Measurements from ENCODE around the gene SIT1. TPM values are rescaled to one million over a fixed set of nuclear protein-coding genes. Genes with fewer than 3 reads are reported as not detected.

The SIT1 gene
- total RNA-seq, 1 experiment from 2014 or later = not detected

DNA sequence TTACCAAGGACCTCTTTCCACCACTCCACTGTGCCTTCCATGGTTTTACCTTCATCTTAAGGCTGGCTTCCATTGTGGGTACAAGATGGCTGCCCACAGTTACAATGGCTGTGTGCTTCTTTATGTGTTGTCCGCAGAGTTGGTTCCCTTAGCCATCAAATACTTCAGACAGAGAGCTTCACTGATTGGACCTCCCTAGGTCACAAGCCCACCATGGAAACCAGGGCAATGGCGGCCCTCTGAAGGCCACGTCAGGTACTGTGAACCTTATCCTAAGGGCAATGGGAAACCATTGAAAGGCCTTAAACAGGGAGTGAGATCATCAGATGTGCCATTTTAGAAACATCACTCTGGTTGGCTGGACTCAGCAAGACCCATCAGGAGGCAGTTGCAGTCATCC is 17.2 kb upstream of the SIT1 start:
- no peak for DNase-seq
- Mint-ChIP-seq H3K4me3 (ENCODE audit: low read depth, unreplicated experiment) (no peak overlapping the region), H3K9me3 (ENCODE audit: low read depth, unreplicated experiment) (peaks cover 3% of the 10 kb centered on the region), H3K27ac (ENCODE audit: unreplicated experiment) (no peak overlapping the region), H3K27me3 (ENCODE audit: unreplicated experiment) (no peaks in the 10 kb centered on the region), H3K4me1 (ENCODE audit: low read depth, unreplicated experiment) (peaks cover 46% of the 10 kb centered on the region), H3K36me3 (ENCODE audit: insufficient read depth, unreplicated experiment) (peaks cover 16% of the 10 kb centered on the region)
- TF ChIP-seq, protein P1, sequence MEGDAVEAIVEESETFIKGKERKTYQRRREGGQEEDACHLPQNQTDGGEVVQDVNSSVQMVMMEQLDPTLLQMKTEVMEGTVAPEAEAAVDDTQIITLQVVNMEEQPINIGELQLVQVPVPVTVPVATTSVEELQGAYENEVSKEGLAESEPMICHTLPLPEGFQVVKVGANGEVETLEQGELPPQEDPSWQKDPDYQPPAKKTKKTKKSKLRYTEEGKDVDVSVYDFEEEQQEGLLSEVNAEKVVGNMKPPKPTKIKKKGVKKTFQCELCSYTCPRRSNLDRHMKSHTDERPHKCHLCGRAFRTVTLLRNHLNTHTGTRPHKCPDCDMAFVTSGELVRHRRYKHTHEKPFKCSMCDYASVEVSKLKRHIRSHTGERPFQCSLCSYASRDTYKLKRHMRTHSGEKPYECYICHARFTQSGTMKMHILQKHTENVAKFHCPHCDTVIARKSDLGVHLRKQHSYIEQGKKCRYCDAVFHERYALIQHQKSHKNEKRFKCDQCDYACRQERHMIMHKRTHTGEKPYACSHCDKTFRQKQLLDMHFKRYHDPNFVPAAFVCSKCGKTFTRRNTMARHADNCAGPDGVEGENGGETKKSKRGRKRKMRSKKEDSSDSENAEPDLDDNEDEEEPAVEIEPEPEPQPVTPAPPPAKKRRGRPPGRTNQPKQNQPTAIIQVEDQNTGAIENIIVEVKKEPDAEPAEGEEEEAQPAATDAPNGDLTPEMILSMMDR (IDR thresholded peaks at IDR 0.05; ENCODE audit: unreplicated experiment) = no peak
- CTCF ChIA-PET = no interaction called here
- no TSS peak for BruUV-seq (replicated peaks)
- intact Hi-C loops (cut with micrococcal nuclease; ENCODE audit: unreplicated experiment) = loop anchor here (10.0 kb wide), 1 partner anchor 67 kb away; the partner anchor contains the start of genes CREB3 and TLN1

DNA sequence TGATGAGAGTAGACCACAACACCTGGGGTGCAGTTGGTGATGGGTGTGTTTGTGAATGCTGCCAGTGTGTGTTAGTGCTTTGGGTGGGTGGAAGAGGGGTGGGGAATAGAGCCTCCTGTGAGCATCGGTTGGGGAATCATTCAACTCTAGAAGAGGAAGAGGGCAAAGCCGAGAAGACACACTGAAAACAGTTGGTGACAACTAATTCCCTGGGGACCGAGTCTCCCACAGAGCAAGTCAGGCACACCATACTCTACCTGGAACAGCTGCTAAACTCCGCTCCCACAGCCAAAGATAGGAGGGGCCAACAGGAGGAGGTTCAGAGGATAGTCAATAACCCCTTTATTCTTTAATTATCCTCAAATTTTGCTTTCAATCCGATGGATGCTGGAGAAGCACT is 15.8 kb upstream of the SIT1 start:
- CTCF ChIA-PET = no interaction called here
- H3K27me3 Mint-ChIP-seq (ENCODE audit: unreplicated experiment) = no peaks in the 10 kb centered on the region

DNA sequence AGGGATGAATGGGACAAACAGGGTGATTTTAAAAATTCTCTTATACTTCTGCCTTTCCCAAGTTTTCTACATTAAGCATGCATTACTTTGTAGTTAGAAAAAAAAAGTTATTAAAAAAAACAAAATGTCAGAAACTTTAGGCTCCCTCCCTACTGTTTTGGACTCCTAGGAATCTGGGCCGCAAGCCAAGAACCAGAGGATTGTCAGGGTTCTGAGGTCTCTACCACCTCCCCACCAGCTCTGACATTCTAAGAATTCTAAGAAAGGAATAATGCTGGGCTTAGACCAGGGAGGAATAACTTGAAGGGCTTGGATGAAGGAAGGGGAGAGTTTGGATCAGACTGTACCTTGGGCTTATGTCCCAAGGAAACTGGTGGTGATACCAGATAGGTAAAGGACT is 15.3 kb upstream of the SIT1 start:
- no peak for DNase-seq
- Mint-ChIP-seq H3K27ac (ENCODE audit: unreplicated experiment) (no peak overlapping the region), H3K4me1 (ENCODE audit: low read depth, unreplicated experiment) (peaks cover 47% of the 10 kb centered on the region), H3K9me3 (ENCODE audit: low read depth, unreplicated experiment) (peaks cover 3% of the 10 kb centered on the region), H3K27me3 (ENCODE audit: unreplicated experiment) (no peaks in the 10 kb centered on the region), H3K36me3 (ENCODE audit: insufficient read depth, unreplicated experiment) (peaks cover 16% of the 10 kb centered on the region), H3K4me3 (ENCODE audit: low read depth, unreplicated experiment) (no peak overlapping the region)
- TF ChIP-seq, protein P1 (IDR thresholded peaks at IDR 0.05; ENCODE audit: unreplicated experiment) = no peak
- BruUV-seq (replicated peaks) = no TSS peak
- intact Hi-C loops (cut with micrococcal nuclease; ENCODE audit: unreplicated experiment) = loop anchor here (10.0 kb wide), 1 partner anchor 69 kb away; the partner anchor contains the start of genes CREB3 and TLN1
- CTCF ChIA-PET = interaction anchor here (1.9 kb wide), 1 partner anchor 30 kb away, joined by 5 read pairs; no protein-coding TSS in a partner anchor

More for the DNA sequence above, 15.8 kb upstream of the SIT1 start:
- H3K4me1 Mint-ChIP-seq (ENCODE audit: low read depth, unreplicated experiment) = peaks cover 47% of the 10 kb centered on the region
- TF ChIP-seq, protein P1 (IDR thresholded peaks at IDR 0.05; ENCODE audit: unreplicated experiment) = no peak
- H3K9me3 Mint-ChIP-seq (ENCODE audit: low read depth, unreplicated experiment) = peaks cover 3% of the 10 kb centered on the region
- BruUV-seq (replicated peaks) = no TSS peak
- H3K36me3 Mint-ChIP-seq (ENCODE audit: insufficient read depth, unreplicated experiment) = peaks cover 16% of the 10 kb centered on the region
- intact Hi-C loops (cut with micrococcal nuclease; ENCODE audit: unreplicated experiment) = loop anchor here (10.0 kb wide), 1 partner anchor 68 kb away; the partner anchor contains the start of genes CREB3 and TLN1
- H3K27ac Mint-ChIP-seq (ENCODE audit: unreplicated experiment) = no peak overlapping the region
- no peak for DNase-seq
- H3K4me3 Mint-ChIP-seq (ENCODE audit: low read depth, unreplicated experiment) = no peak overlapping the region

DNA sequence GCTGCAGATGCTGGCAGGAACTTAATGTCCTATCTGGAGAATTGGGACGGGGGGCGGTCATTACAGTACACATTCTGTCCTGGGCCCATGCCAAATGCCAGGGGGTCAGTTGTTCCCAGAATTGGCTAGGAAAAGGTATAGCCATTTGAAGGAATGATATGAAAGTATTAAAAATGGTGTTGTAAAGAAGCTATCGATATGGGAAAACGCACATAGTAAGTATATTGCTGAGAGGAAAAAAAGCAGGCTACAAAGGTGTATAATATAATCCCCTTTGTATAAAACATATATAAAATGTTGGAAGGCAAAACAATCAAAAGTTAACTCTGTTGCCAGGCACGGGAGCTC is 14.7 kb upstream of the SIT1 start:
- intact Hi-C loops (cut with micrococcal nuclease; ENCODE audit: unreplicated experiment) = loop anchor here (10.0 kb wide), 1 partner anchor 69 kb away; the partner anchor contains the start of genes CREB3 and TLN1
- Mint-ChIP-seq H3K36me3 (ENCODE audit: insufficient read depth, unreplicated experiment) (peaks cover 17% of the 10 kb centered on the region), H3K9me3 (ENCODE audit: low read depth, unreplicated experiment) (peaks cover 3% of the 10 kb centered on the region), H3K4me3 (ENCODE audit: low read depth, unreplicated experiment) (peak overlapping the region; percentile 81), H3K27ac (ENCODE audit: unreplicated experiment) (no peak overlapping the region), H3K4me1 (ENCODE audit: low read depth, unreplicated experiment) (peaks cover 47% of the 10 kb centered on the region), H3K27me3 (ENCODE audit: unreplicated experiment) (no peaks in the 10 kb centered on the region)
- TF ChIP-seq, protein P1 (IDR thresholded peaks at IDR 0.05; ENCODE audit: unreplicated experiment) = no peak
- CTCF ChIA-PET = interaction anchor here (0.6 to 1.9 kb wide), 6 partner anchors 8 to 280 kb away, joined by 3 to 6 read pairs (median 4); partner anchors contain the start of genes CA9, CREB3, TLN1 and TPM2
- no TSS peak for BruUV-seq (replicated peaks)
- DNase-seq = no peak
